OCI-M1 (cell line): Measurements from ENCODE around the gene PLD2.

Experiments used
- DNase-seq: peaks from one replicate; lab custom pipeline; 2025; lab: John Stamatoyannopoulos, UW

Gene PLD2

GRCh38 chr17:4806777-4807604 lies at the start of gene PLD2:
TSS of gene PLD2 (plus strand) at chr17:4807152. CDS start at chr17:4807773, 621 bp downstream.
- peak; percentile 90 for DNase-seq

- DNase-seq = peak; percentile 77
Observed at GRCh38 chr17:4759776-4760236, 47.1 kb upstream of the PLD2 start.

GRCh38 chr17:4764595-4764994 lies 42.4 kb upstream of the PLD2 start:
- peak; percentile 59 for DNase-seq

- DNase-seq = peak; percentile 28
Observed at GRCh38 chr17:4766201-4766600, 40.8 kb upstream of the PLD2 start.

- no peak for DNase-seq
Observed at GRCh38 chr17:4766723-4767122, 40.2 kb upstream of the PLD2 start.

GRCh38 chr17:4768298-4768697 lies 38.7 kb upstream of the PLD2 start:
- peak; percentile 37 for DNase-seq

- DNase-seq = no peak
Observed at GRCh38 chr17:4769628-4770027, 37.3 kb upstream of the PLD2 start.

GRCh38 chr17:4771519-4772234 lies 35.3 kb upstream of the PLD2 start, which contains the start of gene TM4SF5:
TSS of gene TM4SF5 (plus strand) at chr17:4771886. CDS start at chr17:4771923, 37 bp downstream.
- DNase-seq = no peak

- no peak for DNase-seq
Observed at GRCh38 chr17:4772235-4772613, 34.7 kb upstream of the PLD2 start.

- DNase-seq = no peak
Observed at GRCh38 chr17:4777969-4778760, 28.8 kb upstream of the PLD2 start.

- DNase-seq = no peak
Observed at GRCh38 chr17:4780325-4780955, 26.5 kb upstream of the PLD2 start.

- no peak for DNase-seq
Observed at GRCh38 chr17:4782652-4783051, 24.3 kb upstream of the PLD2 start.

- no peak for DNase-seq
Observed at GRCh38 chr17:4785311-4786105, 21.4 kb upstream of the PLD2 start.

GRCh38 chr17:4786106-4786511 lies 20.8 kb upstream of the PLD2 start, which contains the start of gene VMO1:
TSS of gene VMO1 (minus strand) at chr17:4786364. CDS start at chr17:4786352, 12 bp downstream.
- no peak for DNase-seq

GRCh38 chr17:4786516-4786915 lies 20.4 kb upstream of the PLD2 start:
- DNase-seq = no peak

GRCh38 chr17:4788159-4788806 lies 18.7 kb upstream of the PLD2 start:
- DNase-seq = no peak

- DNase-seq = no peak
Observed at GRCh38 chr17:4788807-4789700, 17.9 kb upstream of the PLD2 start, which contains the start of gene GLTPD2. TSS of gene GLTPD2 (plus strand) at chr17:4788964. CDS start at chr17:4789012, 48 bp downstream.

- no peak for DNase-seq
Observed at GRCh38 chr17:4789701-4789950, 17.3 kb upstream of the PLD2 start.

GRCh38 chr17:4789951-4790704 lies 16.8 kb upstream of the PLD2 start:
- DNase-seq = peak; percentile 95
